GM21381 (cell line): ENCODE results near the gene C1QTNF8.

Source experiments
- ATAC-seq: cut with Tn5 transposase; IDR thresholded peaks from one replicate; pipeline ENCODE4 v1.9.1; 2021; ENCODE audit warnings: mild to moderate bottlenecking, moderate library complexity; ENCODE audit not compliant: unreplicated experiment

C1QTNF8 gene

GRCh38 chr16:1080801-1081733, 15.0 kb downstream of the C1QTNF8 start:
- ATAC-seq: no peak

- ATAC-seq: no peak
Observed at GRCh38 chr16:1079786-1080525, 16.1 kb downstream of the C1QTNF8 start.

- no peak for ATAC-seq
Observed at GRCh38 chr16:1079341-1079740, 16.7 kb downstream of the C1QTNF8 start.

- ATAC-seq: no peak
Observed at GRCh38 chr16:1078579-1079021, 17.4 kb downstream of the C1QTNF8 start.

- ATAC-seq: no peak
Observed at GRCh38 chr16:1077877-1078578, 18.0 kb downstream of the C1QTNF8 start.

GRCh38 chr16:1076801-1077576, 19.1 kb downstream of the C1QTNF8 start:
- no peak for ATAC-seq

GRCh38 chr16:1075546-1075945, 20.5 kb downstream of the C1QTNF8 start:
- no peak for ATAC-seq

- no peak for ATAC-seq
Observed at GRCh38 chr16:1074379-1074649, 21.7 kb downstream of the C1QTNF8 start.

- ATAC-seq: no peak
Observed at GRCh38 chr16:1073566-1074378, 22.3 kb downstream of the C1QTNF8 start.

GRCh38 chr16:1073262-1073558, 22.8 kb downstream of the C1QTNF8 start:
- ATAC-seq: no peak

- no peak for ATAC-seq
Observed at GRCh38 chr16:1072526-1073261, 23.4 kb downstream of the C1QTNF8 start, which contains the start of gene SSTR5. Gene SSTR5 (plus strand): TSS chr16:1072747. CDS start chr16:1078869, 6,122 bp downstream.

GRCh38 chr16:1071561-1072225, 24.4 kb downstream of the C1QTNF8 start:
- ATAC-seq: no peak

GRCh38 chr16:1070864-1071408, 25.1 kb downstream of the C1QTNF8 start:
- ATAC-seq: no peak

- ATAC-seq: no peak
Observed at GRCh38 chr16:1070084-1070863, 25.8 kb downstream of the C1QTNF8 start.

- ATAC-seq: no peak
Observed at GRCh38 chr16:1069154-1069553, 26.9 kb downstream of the C1QTNF8 start.

GRCh38 chr16:1068451-1068850, 27.6 kb downstream of the C1QTNF8 start:
- ATAC-seq: no peak

GRCh38 chr16:1067629-1068028, 28.4 kb downstream of the C1QTNF8 start:
- ATAC-seq: no peak
